Testis (tissue), 3 donors: ENCODE data around the gene ST7. TPM values are rescaled to one million over a fixed set of nuclear protein-coding genes. Genes with fewer than 3 reads are reported as not detected.

Experiments
- DNase-seq: peaks from one replicate; pipeline ENCODE4 v3.0.0-alpha.2; 2019
- H3K27ac ChIP-seq, 2 donors: fragments of 200-600 bp; sonication (generic); one replicate each; pipeline ENCODE4 v1.5.1; 2019
- H3K27me3 ChIP-seq: fragments of 200-600 bp; sonication (generic); one replicate; pipeline ENCODE4 v1.5.1; 2019
- H3K36me3 ChIP-seq: fragments of 200-600 bp; sonication (generic); one replicate; pipeline ENCODE4 v1.5.1; 2017; ENCODE audit warnings: low read depth; ENCODE audit errors: missing control alignments
- H3K4me1 ChIP-seq: fragments of 200-600 bp; sonication (generic); one replicate; pipeline ENCODE4 v1.5.1; 2019
- H3K4me3 ChIP-seq, 2 donors: fragments of 200-600 bp; sonication (generic); one replicate each; pipeline ENCODE4 v1.5.1; 2017 to 2019
- H3K9me3 ChIP-seq: fragments of 200-600 bp; sonication (generic); one replicate; pipeline ENCODE4 v1.5.1; 2017
- POLR2A ChIP-seq: fragments of 450-650 bp; IDR thresholded peaks from one replicate; pipeline ENCODE4 v1.6.1; 2017; ENCODE audit warnings: antibody characterized with exemption, mild to moderate bottlenecking, moderate library complexity
- WGBS, 2 donors: methylation state at CpG; one replicate each; pipeline ENCODE4 v1.1.5; 2018; 5-methylcytosine and 5-hydroxymethylcytosine counted together
- intact Hi-C: fragments of 100-400 bp; cut with DNase I; formaldehyde crosslinking; loops from one replicate; pipeline ENCODE4 v1.15.1; 2023; ENCODE audit warnings: low total_unique reads
- polyA plus RNA-seq: library from polyadenylated mRNA; stranded (reverse); fragments of 350-450 nt; fragmentation: Illumina TruSeq; extraction: RNeasy Lipid Tissue Mini Kit (QIAGEN cat#74804); gene quantifications from one replicate; pipeline ENCODE4 v1.2.3, GENCODE V29; 2014; ENCODE audit warnings: low read depth, low replicate concordance; ENCODE audit not compliant: insufficient read depth
- total RNA-seq, 2 donors: library from RNA; depleted of rRNA; stranded (reverse); fragments of >200 nt; gene quantifications; one replicate each; pipeline ENCODE4 v1.2.3, GENCODE V29; 2016
- TF ChIP-seq, protein P1 (sequence below), 3 experiments: fragments of 450-650 bp in 2 of 3; fragments of 200-600 bp in 1 of 3; sonication (generic) in 1 of 3; IDR thresholded peaks; one replicate each; pipeline ENCODE4 v1.5.1; 2016 to 2019; ENCODE audit warnings: antibody characterized with exemption in 3 of 3, mild to moderate bottlenecking in 2 of 3, moderate library complexity in 1 of 3

Gene ST7
- total and polyA plus RNA-seq, 3 donors from 2014 or later: 15.9 to 25.3 (median 23.2) TPM

DNA sequence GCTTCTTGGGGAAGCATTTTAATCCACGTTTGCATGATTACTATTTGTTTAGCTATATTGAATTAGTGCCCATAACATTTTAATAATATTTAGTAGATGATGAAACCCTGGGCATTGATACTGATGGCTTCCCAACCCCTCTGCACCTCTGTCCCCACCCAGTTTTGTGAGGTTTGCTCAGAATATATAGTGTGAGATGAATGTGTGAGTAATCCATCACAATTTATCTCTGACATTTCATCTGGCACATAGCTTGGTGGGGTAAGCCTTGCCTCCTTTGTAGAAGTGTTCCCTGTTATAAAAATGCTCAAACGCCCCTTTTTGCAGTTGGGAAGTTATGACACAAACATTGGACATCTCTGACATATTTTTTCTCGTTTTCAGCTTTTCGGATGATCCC is 265.4 kb downstream of the ST7 start:
- Histone ChIP-seq H3K36me3 (no peaks in the 10 kb centered on the region), H3K4me1 (no peaks in the 10 kb centered on the region), H3K9me3 (no peaks in the 10 kb centered on the region), H3K27ac (no peak overlapping the region), H3K27me3 (no peaks in the 10 kb centered on the region), H3K4me3 (no peak overlapping the region)
- WGBS, 2 donors: 68 to 80% methylated on average over 4 of the region's 4 CpGs
- TF ChIP-seq POLR2A: no peak
- no peak for DNase-seq
- intact Hi-C loops: no loop called here

DNA sequence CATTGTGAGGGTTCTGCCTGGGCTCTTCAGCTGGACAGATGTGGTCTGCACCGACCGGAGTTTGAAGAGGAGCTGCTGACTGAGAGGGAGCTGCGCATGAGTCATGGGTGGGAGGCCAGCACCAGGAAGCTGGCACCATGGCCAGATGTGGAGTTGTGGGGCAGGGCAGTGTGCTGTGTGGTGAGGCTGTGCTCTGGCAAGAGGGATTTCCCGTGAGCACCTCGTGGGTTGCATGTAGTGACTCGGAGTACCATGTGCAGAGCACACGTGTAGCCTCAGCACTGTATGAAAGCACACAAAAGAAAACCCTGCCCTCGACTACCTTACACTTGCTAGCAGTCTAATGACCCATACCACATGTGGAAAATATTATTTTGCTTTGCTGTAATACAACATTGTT is 266.2 kb downstream of the ST7 start:
- Histone ChIP-seq H3K27me3 (no peaks in the 10 kb centered on the region), H3K4me3 (no peak overlapping the region), H3K4me1 (no peaks in the 10 kb centered on the region), H3K27ac (no peak overlapping the region), H3K9me3 (no peaks in the 10 kb centered on the region), H3K36me3 (no peaks in the 10 kb centered on the region)
- no peak for DNase-seq
- intact Hi-C loops: no loop called here
- 95 to 97% methylated on average over 5 to 8 of the region's 8 CpGs for WGBS, 2 donors
- no peak for TF ChIP-seq POLR2A
- TF ChIP-seq, protein P1, sequence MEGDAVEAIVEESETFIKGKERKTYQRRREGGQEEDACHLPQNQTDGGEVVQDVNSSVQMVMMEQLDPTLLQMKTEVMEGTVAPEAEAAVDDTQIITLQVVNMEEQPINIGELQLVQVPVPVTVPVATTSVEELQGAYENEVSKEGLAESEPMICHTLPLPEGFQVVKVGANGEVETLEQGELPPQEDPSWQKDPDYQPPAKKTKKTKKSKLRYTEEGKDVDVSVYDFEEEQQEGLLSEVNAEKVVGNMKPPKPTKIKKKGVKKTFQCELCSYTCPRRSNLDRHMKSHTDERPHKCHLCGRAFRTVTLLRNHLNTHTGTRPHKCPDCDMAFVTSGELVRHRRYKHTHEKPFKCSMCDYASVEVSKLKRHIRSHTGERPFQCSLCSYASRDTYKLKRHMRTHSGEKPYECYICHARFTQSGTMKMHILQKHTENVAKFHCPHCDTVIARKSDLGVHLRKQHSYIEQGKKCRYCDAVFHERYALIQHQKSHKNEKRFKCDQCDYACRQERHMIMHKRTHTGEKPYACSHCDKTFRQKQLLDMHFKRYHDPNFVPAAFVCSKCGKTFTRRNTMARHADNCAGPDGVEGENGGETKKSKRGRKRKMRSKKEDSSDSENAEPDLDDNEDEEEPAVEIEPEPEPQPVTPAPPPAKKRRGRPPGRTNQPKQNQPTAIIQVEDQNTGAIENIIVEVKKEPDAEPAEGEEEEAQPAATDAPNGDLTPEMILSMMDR (IDR thresholded peaks at IDR 0.05): no peak

DNA sequence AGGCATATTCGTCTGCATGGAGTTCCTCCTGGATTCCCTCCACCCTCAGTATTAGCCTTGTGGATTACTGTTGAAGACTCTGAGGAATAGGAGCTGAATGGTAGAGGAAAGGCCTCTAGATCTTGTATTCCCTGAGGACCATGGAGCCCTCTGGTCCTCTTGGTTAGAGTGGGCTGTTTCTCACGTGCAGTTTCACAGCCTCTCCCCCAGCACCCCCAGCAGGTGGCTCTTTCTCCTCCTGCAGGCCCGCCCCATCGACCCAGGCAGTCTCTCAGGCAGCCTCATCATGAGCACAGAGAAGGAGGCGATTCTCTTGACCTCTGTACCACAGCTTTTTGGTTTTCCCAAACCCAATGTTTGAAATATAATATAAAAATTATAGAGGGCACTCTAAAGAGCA is 267.5 kb downstream of the ST7 start:
- Histone ChIP-seq H3K36me3 (no peaks in the 10 kb centered on the region), H3K9me3 (no peaks in the 10 kb centered on the region), H3K27ac (no peak overlapping the region), H3K4me1 (no peaks in the 10 kb centered on the region), H3K27me3 (no peaks in the 10 kb centered on the region), H3K4me3 (no peak overlapping the region)
- TF ChIP-seq, protein P1 (IDR thresholded peaks at IDR 0.05): no peak
- TF ChIP-seq POLR2A: no peak
- 84% methylated on average over 5 of the region's 5 CpGs for WGBS, 2 donors
- intact Hi-C loops: no loop called here
- no peak for DNase-seq

DNA sequence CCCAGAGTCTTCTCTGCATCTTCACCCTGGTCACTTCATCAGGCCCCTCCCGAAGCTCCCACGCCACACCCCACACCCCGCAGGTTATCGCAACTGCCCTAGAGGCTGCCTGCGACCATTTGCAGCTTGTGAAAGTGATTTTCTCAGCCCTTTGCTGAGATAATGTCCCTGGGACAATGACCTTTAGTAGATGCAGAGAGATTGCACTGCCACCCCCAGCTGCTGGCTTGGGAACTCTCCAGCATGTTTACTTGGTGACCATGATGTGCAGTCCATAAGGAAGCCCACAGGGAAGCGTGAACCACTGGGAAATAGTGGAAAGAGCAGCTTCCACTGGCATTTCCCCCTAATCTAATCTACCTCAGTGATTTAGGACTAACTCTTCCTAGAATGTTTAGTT is 272.2 kb downstream of the ST7 start:
- Histone ChIP-seq H3K36me3 (no peaks in the 10 kb centered on the region), H3K27ac (no peak overlapping the region), H3K4me1 (no peaks in the 10 kb centered on the region), H3K27me3 (no peaks in the 10 kb centered on the region), H3K9me3 (no peaks in the 10 kb centered on the region), H3K4me3 (no peak overlapping the region)
- TF ChIP-seq, protein P1 (IDR thresholded peaks at IDR 0.05): no peak
- no peak for TF ChIP-seq POLR2A
- no peak for DNase-seq
- intact Hi-C loops: no loop called here
- 81 to 87% methylated on average over 6 of the region's 6 CpGs for WGBS, 2 donors

DNA sequence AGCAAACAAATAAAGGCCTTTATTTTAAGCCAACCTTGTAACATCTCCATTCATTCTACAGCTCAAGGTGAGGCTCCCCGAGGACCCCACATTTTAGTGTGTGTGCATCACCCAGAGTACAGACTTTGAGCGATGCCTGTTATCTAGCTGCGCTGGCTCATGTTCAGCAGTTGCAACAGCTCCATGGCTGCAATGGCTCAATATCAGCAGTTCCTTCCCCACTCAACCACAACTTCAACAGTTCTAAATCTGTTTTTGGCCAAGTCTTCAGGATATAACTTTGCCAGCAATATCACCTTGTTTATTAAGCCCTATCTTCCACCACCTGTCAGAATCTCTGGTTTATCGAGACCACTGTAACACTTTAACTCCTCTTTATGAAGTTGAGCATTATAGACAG is 273.8 kb downstream of the ST7 start:
- DNase-seq: no peak
- H3K27me3 ChIP-seq: no peaks in the 10 kb centered on the region
- no peak overlapping the region for H3K27ac ChIP-seq
- TF ChIP-seq, protein P1 (IDR thresholded peaks at IDR 0.05): no peak
- no peak for TF ChIP-seq POLR2A
- H3K4me3 ChIP-seq: no peak overlapping the region
- 74 to 77% methylated on average over 4 of the region's 4 CpGs for WGBS, 2 donors
- no peaks in the 10 kb centered on the region for H3K4me1 ChIP-seq
- H3K9me3 ChIP-seq: no peaks in the 10 kb centered on the region
- intact Hi-C loops: no loop called here
- H3K36me3 ChIP-seq: no peaks in the 10 kb centered on the region
